ENCODE results near the gene NPHP4. TPM values are rescaled to one million over a fixed set of nuclear protein-coding genes. Genes with fewer than 3 reads are reported as not detected.

Gene NPHP4
- total and polyA plus RNA-seq, 9 of the 15 experiments (the other 6 are each of a cell fraction or from before 2014, with no cell fraction given): 0.52 to 26.2 (median 6.7) TPM

GRCh38 chr1:5951846-5952410, 40.3 kb downstream of the NPHP4 start (continued):
- no peak for TF ChIP-seq CREM (IDR thresholded peaks at IDR 0.05; ENCODE audit: low read depth)
- TF ChIP-seq, protein P1, sequence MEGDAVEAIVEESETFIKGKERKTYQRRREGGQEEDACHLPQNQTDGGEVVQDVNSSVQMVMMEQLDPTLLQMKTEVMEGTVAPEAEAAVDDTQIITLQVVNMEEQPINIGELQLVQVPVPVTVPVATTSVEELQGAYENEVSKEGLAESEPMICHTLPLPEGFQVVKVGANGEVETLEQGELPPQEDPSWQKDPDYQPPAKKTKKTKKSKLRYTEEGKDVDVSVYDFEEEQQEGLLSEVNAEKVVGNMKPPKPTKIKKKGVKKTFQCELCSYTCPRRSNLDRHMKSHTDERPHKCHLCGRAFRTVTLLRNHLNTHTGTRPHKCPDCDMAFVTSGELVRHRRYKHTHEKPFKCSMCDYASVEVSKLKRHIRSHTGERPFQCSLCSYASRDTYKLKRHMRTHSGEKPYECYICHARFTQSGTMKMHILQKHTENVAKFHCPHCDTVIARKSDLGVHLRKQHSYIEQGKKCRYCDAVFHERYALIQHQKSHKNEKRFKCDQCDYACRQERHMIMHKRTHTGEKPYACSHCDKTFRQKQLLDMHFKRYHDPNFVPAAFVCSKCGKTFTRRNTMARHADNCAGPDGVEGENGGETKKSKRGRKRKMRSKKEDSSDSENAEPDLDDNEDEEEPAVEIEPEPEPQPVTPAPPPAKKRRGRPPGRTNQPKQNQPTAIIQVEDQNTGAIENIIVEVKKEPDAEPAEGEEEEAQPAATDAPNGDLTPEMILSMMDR (IDR thresholded peaks at IDR 0.05 in 2 of 3, conservative IDR thresholded peaks at IDR 0.05 in 1 of 3; ENCODE audit: insufficient read depth in 2 of 3, low read depth in 1 of 3, low read length in 3 of 3): no peak
- TF ChIP-seq ZNF77 (CRISPR knock-in tag; IDR thresholded peaks at IDR 0.05): no peak
- TF ChIP-seq GABPA (tag; conservative IDR thresholded peaks at IDR 0.05; ENCODE audit: low read depth): no peak
- no peak for TF ChIP-seq ZNF140 (CRISPR knock-in tag; IDR thresholded peaks at IDR 0.05)
- TF ChIP-seq, protein P2, sequence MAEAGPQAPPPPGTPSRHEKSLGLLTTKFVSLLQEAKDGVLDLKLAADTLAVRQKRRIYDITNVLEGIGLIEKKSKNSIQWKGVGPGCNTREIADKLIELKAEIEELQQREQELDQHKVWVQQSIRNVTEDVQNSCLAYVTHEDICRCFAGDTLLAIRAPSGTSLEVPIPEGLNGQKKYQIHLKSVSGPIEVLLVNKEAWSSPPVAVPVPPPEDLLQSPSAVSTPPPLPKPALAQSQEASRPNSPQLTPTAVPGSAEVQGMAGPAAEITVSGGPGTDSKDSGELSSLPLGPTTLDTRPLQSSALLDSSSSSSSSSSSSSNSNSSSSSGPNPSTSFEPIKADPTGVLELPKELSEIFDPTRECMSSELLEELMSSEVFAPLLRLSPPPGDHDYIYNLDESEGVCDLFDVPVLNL (CRISPR knock-in tag; IDR thresholded peaks at IDR 0.05; ENCODE audit: low read depth): no peak
- TF ChIP-seq CTBP1 (IDR thresholded peaks at IDR 0.05; ENCODE audit: borderline replicate concordance): no peak
- TF ChIP-seq E2F6 (IDR thresholded peaks at IDR 0.05; ENCODE audit: borderline replicate concordance in 1 of 2, extremely low read depth in 1 of 2, insufficient read depth in 1 of 2, insufficient read length in 1 of 2, low read depth in 1 of 2, low read length in 1 of 2, poor library complexity in 1 of 2, severe bottlenecking in 1 of 2): no peak
- TF ChIP-seq SMAD2 (IDR thresholded peaks at IDR 0.05; ENCODE audit: low read depth, low read length): no peak
- TF ChIP-seq HLTF (IDR thresholded peaks at IDR 0.05): no peak
